ENCODE measurements around the gene SPATA24. TPM values are rescaled to one million over a fixed set of nuclear protein-coding genes. Genes with fewer than 3 reads are reported as not detected.

SPATA24 gene
- total and polyA plus RNA-seq, 2 of the 13 experiments (the other 11 are each of a cell fraction or from before 2014, with no cell fraction given) = 6.0 to 11.1 TPM

- Histone ChIP-seq H3K27ac (ENCODE audit: extremely low read length, insufficient read depth, low read length) (no peak overlapping the region), H2AFZ (ENCODE audit: low read length) (no peak overlapping the region), H3K27me3 (ENCODE audit: control insufficient read depth in 1 of 2, insufficient read depth in 2 of 2, low read length in 2 of 2) (no peaks in the 10 kb centered on the region), H3K4me3 (replicated peaks in 1 of 3; ENCODE audit: insufficient read depth in 1 of 3, low read depth in 2 of 3, low read length in 3 of 3) (no peak overlapping the region), H3K4me1 (ENCODE audit: insufficient read depth, low read length) (peaks cover 36% of the 10 kb centered on the region), H4K20me1 (ENCODE audit: insufficient read depth, low read length) (no peaks in the 10 kb centered on the region), H3K36me3 (replicated peaks in 1 of 2; ENCODE audit: control insufficient read depth in 1 of 2, insufficient read depth in 2 of 2, low read length in 2 of 2) (no peaks in the 10 kb centered on the region), H3K79me2 (ENCODE audit: insufficient read depth, low read length) (no peaks in the 10 kb centered on the region), H3K9ac (ENCODE audit: insufficient read depth, low read depth, low read length) (no peak overlapping the region), H3K9me3 (ENCODE audit: low read length) (no peaks in the 10 kb centered on the region), H3K4me2 (ENCODE audit: low read depth, low read length) (no peak overlapping the region)
- no TSS peak for BruUV-seq (replicated peaks)
- POLR2A ChIA-PET = no interaction called here
- ATAC-seq (no peak), FAIRE-seq (no peak), DNase-seq (ENCODE audit: low spot score) (no peak)
- 89% methylated on average over 6 of the region's 6 CpGs for WGBS (ENCODE audit: low lambda C conversion rate)
- intact Hi-C loops (cut with micrococcal nuclease; ENCODE audit: unreplicated experiment) (no loop called here), in situ Hi-C loops (cut with HindIII; ENCODE audit: extremely low pct_ligation_motif_present, low pct_unique_long_range_greater_than_20kb) (no loop called here)
- CTCF ChIA-PET (ENCODE audit: low intra/inter-chr PET ratio, low total read pairs) = no interaction called here
- no peak for TF ChIP-seq RBM22 (optimal IDR thresholded peaks at IDR 0.05; ENCODE audit: low read length)
- no peak for TF ChIP-seq SETDB1 (CRISPR knock-in tag; IDR thresholded peaks at IDR 0.05; ENCODE audit: borderline replicate concordance)
- TF ChIP-seq PAX8 (CRISPR knock-in tag; IDR thresholded peaks at IDR 0.05; ENCODE audit: borderline replicate concordance) = no peak
- TF ChIP-seq MNT (IDR thresholded peaks at IDR 0.05) = no peak
- no peak for TF ChIP-seq EP300 (IDR thresholded peaks at IDR 0.05; ENCODE audit: low read depth in 2 of 2, low read length in 2 of 2)
- TF ChIP-seq EP300 (CRISPR knock-in tag; IDR thresholded peaks at IDR 0.05; ENCODE audit: borderline replicate concordance) = no peak
- TF ChIP-seq DPF2 (CRISPR knock-in tag; IDR thresholded peaks at IDR 0.05; ENCODE audit: borderline replicate concordance, low read depth) = no peak
- TF ChIP-seq ZNF367 (CRISPR knock-in tag; IDR thresholded peaks at IDR 0.05; ENCODE audit: borderline replicate concordance) = no peak
- TF ChIP-seq ZNF513 (CRISPR knock-in tag; conservative IDR thresholded peaks at IDR 0.05) = no peak
- no peak for TF ChIP-seq MED13 (CRISPR knock-in tag; IDR thresholded peaks at IDR 0.05)
- TF ChIP-seq ZNF343 (CRISPR knock-in tag; IDR thresholded peaks at IDR 0.05) = no peak
- no peak for TF ChIP-seq ZMAT3 (CRISPR knock-in tag; conservative IDR thresholded peaks at IDR 0.05)
- no peak for TF ChIP-seq FOXO1 (CRISPR knock-in tag; IDR thresholded peaks at IDR 0.05)
- no peak for TF ChIP-seq STAG1 (CRISPR knock-in tag; IDR thresholded peaks at IDR 0.05)
- no peak for TF ChIP-seq ZFP36 (IDR thresholded peaks at IDR 0.05; ENCODE audit: borderline replicate concordance, low read depth, low read length, partially characterized antibody)
- no peak for TF ChIP-seq TP53 (CRISPR knock-in tag; conservative IDR thresholded peaks at IDR 0.05)
- TF ChIP-seq IRF9 (CRISPR knock-in tag; IDR thresholded peaks at IDR 0.05; ENCODE audit: borderline replicate concordance) = no peak
Measured at GRCh38 chr5:139413153-139413552, 9.3 kb upstream of the SPATA24 start.

Data from HepG2 (cell line).